ENCODE measurements around the gene DNAJC8.

DNAJC8 gene

DNA sequence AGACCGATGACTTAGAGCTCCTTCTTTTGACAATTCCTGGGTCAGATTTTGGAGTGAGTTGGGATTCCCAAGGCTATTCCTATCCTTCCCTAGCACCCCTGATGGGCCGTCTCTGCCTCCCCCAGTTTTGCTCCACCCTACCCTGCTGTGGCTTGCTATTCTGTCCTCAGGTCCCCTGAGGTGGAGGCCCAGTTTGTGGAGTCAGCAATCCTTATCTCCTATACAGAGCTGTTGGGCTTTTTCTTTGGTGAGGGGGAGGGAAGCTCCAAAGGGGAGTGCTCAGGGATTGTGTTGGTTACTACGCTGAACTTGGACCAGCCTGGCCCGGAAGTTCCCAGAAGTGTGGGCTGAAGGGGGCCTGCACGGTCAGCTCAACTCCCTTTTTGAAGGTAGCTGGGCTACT is 34.1 kb upstream of the DNAJC8 start (continued):
- TF ChIP-seq ZNF423 (tag by site-specific recombination; IDR thresholded peaks at IDR 0.05) (0 out of 2 replicates have a peak, but pooled peaks have one; percentile 23), PATZ1 (tag by site-specific recombination; IDR thresholded peaks at IDR 0.05) (no peak), ZFP69B (tag by site-specific recombination; IDR thresholded peaks at IDR 0.05) (no peak)

GRCh38 chr1:28265577-28265976 is 32.7 kb upstream of the DNAJC8 start:
- H3K36me3 ChIP-seq (ENCODE audit: control insufficient read depth in 2 of 2, insufficient read depth in 1 of 2, low read length in 2 of 2) = peaks cover 0 to 24% of the 10 kb centered on the region in 2 experiments; a peak in 2 of 3 replicates
- no peak overlapping the region for H3K4me3 ChIP-seq (ENCODE audit: low read depth, low read length)
- H3K4me1 ChIP-seq (ENCODE audit: control insufficient read depth, insufficient read depth, low read length) = peaks cover 11% of the 10 kb centered on the region
- H3K27ac ChIP-seq (ENCODE audit: extremely low read depth, low read depth, low read length) = no peak overlapping the region
- H3K9me3 ChIP-seq (ENCODE audit: control insufficient read depth, insufficient read depth, low read depth, low read length) = no peaks in the 10 kb centered on the region
- CTCF ChIA-PET = interaction anchor here (2.6 kb wide), 1 partner anchor 17 kb away, joined by 13 read pairs; no protein-coding TSS in a partner anchor
- POLR2A ChIA-PET = interaction anchor here (1.1 to 2.4 kb wide), 2 partner anchors 16 to 316 kb away, joined by 3 to 8 read pairs; no protein-coding TSS in a partner anchor
- TF ChIP-seq, protein P1, sequence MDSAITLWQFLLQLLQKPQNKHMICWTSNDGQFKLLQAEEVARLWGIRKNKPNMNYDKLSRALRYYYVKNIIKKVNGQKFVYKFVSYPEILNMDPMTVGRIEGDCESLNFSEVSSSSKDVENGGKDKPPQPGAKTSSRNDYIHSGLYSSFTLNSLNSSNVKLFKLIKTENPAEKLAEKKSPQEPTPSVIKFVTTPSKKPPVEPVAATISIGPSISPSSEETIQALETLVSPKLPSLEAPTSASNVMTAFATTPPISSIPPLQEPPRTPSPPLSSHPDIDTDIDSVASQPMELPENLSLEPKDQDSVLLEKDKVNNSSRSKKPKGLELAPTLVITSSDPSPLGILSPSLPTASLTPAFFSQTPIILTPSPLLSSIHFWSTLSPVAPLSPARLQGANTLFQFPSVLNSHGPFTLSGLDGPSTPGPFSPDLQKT (IDR thresholded peaks at IDR 0.05; ENCODE audit: borderline replicate concordance, low read depth, low read length) = no peak
- no peak for TF ChIP-seq ZNF350 (tag by site-specific recombination; IDR thresholded peaks at IDR 0.05)
- no peak for TF ChIP-seq ZNF202 (tag by site-specific recombination; IDR thresholded peaks at IDR 0.05; ENCODE audit: borderline replicate concordance)
- peak; percentile 58 for TF ChIP-seq PRDM1 (tag by site-specific recombination; IDR thresholded peaks at IDR 0.05)
- peak; percentile 72 for TF ChIP-seq SCRT1 (tag by site-specific recombination; IDR thresholded peaks at IDR 0.05; ENCODE audit: borderline replicate concordance)
- TF ChIP-seq ZNF174 (tag by site-specific recombination; IDR thresholded peaks at IDR 0.05) = no peak
- no peak for TF ChIP-seq KLF9 (tag by site-specific recombination; IDR thresholded peaks at IDR 0.05; ENCODE audit: low read depth)
- TF ChIP-seq ZNF660 (tag by site-specific recombination; IDR thresholded peaks at IDR 0.05) = no peak
- peak; percentile 83 for TF ChIP-seq ZNF18 (tag by site-specific recombination; IDR thresholded peaks at IDR 0.05)
- TF ChIP-seq ZNF544 (tag by site-specific recombination; IDR thresholded peaks at IDR 0.05) = no peak
- TF ChIP-seq, protein P2, sequence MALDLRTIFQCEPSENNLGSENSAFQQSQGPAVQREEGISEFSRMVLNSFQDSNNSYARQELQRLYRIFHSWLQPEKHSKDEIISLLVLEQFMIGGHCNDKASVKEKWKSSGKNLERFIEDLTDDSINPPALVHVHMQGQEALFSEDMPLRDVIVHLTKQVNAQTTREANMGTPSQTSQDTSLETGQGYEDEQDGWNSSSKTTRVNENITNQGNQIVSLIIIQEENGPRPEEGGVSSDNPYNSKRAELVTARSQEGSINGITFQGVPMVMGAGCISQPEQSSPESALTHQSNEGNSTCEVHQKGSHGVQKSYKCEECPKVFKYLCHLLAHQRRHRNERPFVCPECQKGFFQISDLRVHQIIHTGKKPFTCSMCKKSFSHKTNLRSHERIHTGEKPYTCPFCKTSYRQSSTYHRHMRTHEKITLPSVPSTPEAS (tag by site-specific recombination; IDR thresholded peaks at IDR 0.05) = no peak
- TF ChIP-seq ZNF121 (tag by site-specific recombination; IDR thresholded peaks at IDR 0.05) = no peak
- no peak for TF ChIP-seq ZNF133 (tag by site-specific recombination; IDR thresholded peaks at IDR 0.05)
- TF ChIP-seq, protein P3, sequence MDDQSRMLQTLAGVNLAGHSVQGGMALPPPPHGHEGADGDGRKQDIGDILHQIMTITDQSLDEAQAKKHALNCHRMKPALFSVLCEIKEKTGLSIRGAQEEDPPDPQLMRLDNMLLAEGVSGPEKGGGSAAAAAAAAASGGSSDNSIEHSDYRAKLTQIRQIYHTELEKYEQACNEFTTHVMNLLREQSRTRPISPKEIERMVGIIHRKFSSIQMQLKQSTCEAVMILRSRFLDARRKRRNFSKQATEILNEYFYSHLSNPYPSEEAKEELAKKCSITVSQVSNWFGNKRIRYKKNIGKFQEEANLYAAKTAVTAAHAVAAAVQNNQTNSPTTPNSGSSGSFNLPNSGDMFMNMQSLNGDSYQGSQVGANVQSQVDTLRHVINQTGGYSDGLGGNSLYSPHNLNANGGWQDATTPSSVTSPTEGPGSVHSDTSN (CRISPR knock-in tag; IDR thresholded peaks at IDR 0.05) = no peak
- no peak for TF ChIP-seq BCL11A (tag by site-specific recombination; IDR thresholded peaks at IDR 0.05; ENCODE audit: low read depth)
- no peak for TF ChIP-seq ZNF549 (tag by site-specific recombination; IDR thresholded peaks at IDR 0.05)
- no peak for TF ChIP-seq PRDM10 (tag by site-specific recombination; IDR thresholded peaks at IDR 0.05)
- TF ChIP-seq ZBTB21 (tag by site-specific recombination; IDR thresholded peaks at IDR 0.05) = no peak
- TF ChIP-seq ZNF138 (tag by site-specific recombination; IDR thresholded peaks at IDR 0.05; ENCODE audit: borderline replicate concordance) = no peak
- TF ChIP-seq ZNF211 (tag by site-specific recombination; IDR thresholded peaks at IDR 0.05; ENCODE audit: low read depth) = no peak
- no peak for TF ChIP-seq ZNF169 (tag by site-specific recombination; IDR thresholded peaks at IDR 0.05)
- TF ChIP-seq KLF8 (tag by site-specific recombination; IDR thresholded peaks at IDR 0.05) = no peak
- TF ChIP-seq ZNF785 (tag by site-specific recombination; IDR thresholded peaks at IDR 0.05) = no peak
